CD4-positive, alpha-beta T cell treated with Interleukin-15 for 4 hours (primary cell): ENCODE data around the gene TANGO6.
"Not testable (repeated sequence)": the region's sequence is repeated elsewhere in the genome, so short reads cannot be mapped to it uniquely, and the experiment has no call there.

Experiments used
- DNase-seq: peaks from one replicate; pipeline ENCODE4 v3.0.0-alpha.2; 2020; ENCODE audit warnings: low spot score

Gene TANGO6

GRCh38 chr16:69013991-69014390 lies 170.7 kb downstream of the TANGO6 start:
- DNase-seq = no peak

GRCh38 chr16:69014811-69015210 lies 171.5 kb downstream of the TANGO6 start:
- DNase-seq = no peak

- no peak for DNase-seq
Observed at GRCh38 chr16:69017036-69017783, 173.9 kb downstream of the TANGO6 start.

- no peak for DNase-seq
Observed at GRCh38 chr16:69019811-69020210, 176.5 kb downstream of the TANGO6 start.

DNA sequence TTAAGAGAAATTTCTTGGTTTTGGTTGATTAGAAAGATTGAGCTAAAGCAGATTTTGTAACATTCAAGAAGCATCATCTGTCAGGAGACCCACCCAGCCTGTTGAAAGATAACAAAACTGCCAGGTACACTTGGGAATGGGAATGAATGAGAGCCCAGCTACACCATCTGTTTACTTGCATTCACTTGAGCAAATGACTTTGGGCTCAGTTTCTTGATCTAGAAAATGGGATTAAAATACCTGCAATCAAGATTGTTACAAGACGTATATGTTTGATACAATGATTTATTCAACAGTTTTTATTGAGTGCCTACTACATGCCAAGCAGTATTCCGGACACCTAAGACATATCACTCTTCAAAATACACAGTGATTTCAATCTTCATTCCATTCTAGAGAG lies 185.8 kb downstream of the TANGO6 start:
- no peak for DNase-seq

- no peak for DNase-seq
Observed at GRCh38 chr16:69031877-69032301, 188.6 kb downstream of the TANGO6 start.

DNA sequence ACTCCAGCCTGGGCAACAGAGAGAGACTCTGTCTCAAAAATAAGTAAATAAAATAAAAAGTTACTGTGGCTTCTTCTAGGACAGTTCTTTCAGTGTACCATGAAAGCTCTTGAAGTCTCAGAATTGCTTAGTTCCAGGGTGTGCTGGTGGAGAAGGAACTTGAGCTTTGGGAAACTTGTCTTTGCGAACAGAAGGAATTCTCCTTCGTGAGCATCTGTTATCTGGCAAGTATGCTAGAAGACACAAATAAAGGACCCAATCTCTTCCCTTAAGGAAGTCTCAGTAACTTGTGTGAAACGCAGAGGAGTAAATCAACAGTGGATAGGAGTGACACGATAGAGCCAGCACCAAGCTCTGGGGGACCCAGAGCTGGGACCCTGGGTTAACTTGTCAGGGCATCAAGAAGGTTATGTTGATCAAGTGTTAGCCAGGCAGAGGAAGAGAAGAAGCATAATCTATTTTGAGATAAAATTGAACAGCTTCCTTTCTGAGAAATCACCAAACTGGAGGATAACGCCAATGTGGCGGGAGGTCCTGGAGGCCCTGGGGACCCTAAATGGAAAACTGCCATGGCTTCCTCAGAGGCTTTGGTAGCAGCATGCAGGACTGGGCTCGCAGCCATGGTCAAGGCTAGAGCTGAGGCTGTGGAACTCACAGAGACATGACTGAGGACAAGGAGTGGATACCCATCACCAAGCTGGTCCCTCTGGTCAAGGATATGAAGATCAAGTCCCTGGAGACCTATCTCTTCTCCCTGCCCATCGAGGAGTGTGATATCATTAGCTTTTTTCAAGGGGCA lies 190.0 kb downstream of the TANGO6 start:
- DNase-seq = no peak

- DNase-seq = no peak
Observed at GRCh38 chr16:69035375-69035774, 192.0 kb downstream of the TANGO6 start.

GRCh38 chr16:69036399-69037091 lies 193.2 kb downstream of the TANGO6 start:
- no peak for DNase-seq

- no peak for DNase-seq
Observed at GRCh38 chr16:69037373-69038160, 194.2 kb downstream of the TANGO6 start.

GRCh38 chr16:69039333-69039941 lies 196.1 kb downstream of the TANGO6 start:
- no peak for DNase-seq

- DNase-seq = no peak
Observed at GRCh38 chr16:69040144-69040909, 197.0 kb downstream of the TANGO6 start.

DNA sequence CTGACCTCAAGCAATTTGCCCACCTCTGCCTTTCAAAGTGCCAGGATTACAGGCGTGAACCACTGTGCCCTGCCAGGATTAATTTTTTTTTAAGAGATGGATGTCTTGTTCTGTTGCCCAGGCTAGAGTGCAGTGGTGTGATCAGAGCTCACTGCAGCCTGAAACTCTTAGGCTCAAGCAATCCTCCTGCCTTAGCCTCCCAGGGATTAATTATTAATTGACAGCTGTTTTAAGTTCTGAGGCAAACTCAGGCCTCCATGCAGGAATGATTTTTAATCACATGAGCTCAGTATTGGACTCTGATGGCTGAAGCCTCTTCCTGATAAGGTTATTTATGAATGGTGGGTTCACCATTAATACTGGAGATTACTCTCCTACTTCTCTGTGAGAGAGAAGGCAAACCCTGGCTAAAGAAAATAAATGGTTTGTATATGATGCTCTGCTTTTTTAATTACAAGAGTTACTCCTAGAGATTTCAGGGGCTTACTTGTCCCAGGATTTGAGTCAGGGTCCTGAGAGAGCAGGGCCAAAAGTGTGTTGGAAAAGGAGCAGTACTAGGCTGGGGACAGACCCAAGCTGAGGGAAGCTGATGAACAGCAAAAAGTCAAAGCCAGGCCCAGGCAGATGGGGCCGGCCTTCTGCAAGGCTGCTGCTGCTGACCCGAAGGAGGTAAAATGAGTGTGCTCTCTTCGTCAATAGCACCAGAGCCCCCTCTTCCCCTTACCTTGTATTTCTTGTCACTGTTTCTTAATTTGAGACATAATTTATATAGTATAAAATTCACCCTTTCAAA lies 205.2 kb downstream of the TANGO6 start:
- DNase-seq = no peak

DNA sequence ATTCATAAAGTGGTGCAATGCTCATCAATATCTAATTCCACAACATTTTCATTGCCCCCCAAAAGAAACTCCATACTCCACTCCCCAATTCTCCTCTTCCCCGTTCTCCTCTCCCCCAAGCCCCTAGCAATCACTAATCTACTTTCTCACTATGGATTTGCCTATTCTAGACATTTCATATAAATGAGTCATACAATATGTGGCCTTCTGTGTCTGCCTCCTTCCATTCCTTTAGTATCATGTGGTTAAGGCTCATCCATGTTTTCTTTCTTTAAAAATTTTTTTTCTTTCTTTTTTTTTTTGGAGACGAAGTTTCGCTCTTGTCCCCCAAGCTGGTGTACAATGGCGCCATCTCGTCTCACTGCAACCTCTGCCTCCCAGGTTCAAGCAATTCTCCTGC lies 205.8 kb downstream of the TANGO6 start:
- DNase-seq = no peak

GRCh38 chr16:69049603-69050375 lies 206.5 kb downstream of the TANGO6 start:
- no peak for DNase-seq

DNA sequence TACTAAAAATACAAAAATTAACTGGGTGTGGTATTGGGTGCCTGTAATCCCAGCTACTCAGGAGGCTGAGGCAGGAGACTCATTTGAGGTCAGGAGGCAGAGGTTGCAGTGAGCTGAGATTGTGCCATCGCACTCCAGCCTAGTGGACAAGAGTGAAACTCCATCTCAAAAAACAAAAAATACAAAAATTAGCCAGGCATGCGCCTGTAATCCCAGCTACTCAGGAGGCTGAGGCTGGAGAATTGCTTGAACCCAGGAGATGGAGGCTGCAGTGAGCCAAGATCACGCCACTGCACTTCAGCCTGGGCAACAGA lies 208.1 kb downstream of the TANGO6 start:
- DNase-seq = not testable (repeated sequence)

- no peak for DNase-seq
Observed at GRCh38 chr16:69055008-69055407, 211.7 kb downstream of the TANGO6 start.

- DNase-seq = no peak
Observed at GRCh38 chr16:69055980-69056379, 212.6 kb downstream of the TANGO6 start.

GRCh38 chr16:69056421-69056820 lies 213.1 kb downstream of the TANGO6 start:
- no peak for DNase-seq
